Liver (tissue), 9 donors: ENCODE data around the gene CMPK1. TPM values are rescaled to one million over a fixed set of nuclear protein-coding genes. Genes with fewer than 3 reads are reported as not detected.

Experiments
- DNase-seq: peaks from one replicate; pipeline ENCODE4 v3.0.0-alpha.2; 2017; ENCODE audit warnings: low spot score
- H3K27ac ChIP-seq, 2 donors: one replicate each; pipeline ENCODE4 v1.7.0; 2013; ENCODE audit warnings: inconsistent platforms in 2 of 2, low read length in 2 of 2, control low read depth in 1 of 2, low read depth in 1 of 2, mild to moderate bottlenecking in 1 of 2
- H3K27me3 ChIP-seq, 4 donors: one replicate each; pipeline versions ENCODE4 v1.6.1 to v1.7.0; 2013; ENCODE audit warnings: low read length in 3 of 4, inconsistent platforms in 1 of 4, mild to moderate bottlenecking in 1 of 4, moderate library complexity in 1 of 4; ENCODE audit not compliant: control insufficient read depth in 4 of 4, insufficient read depth in 4 of 4
- H3K36me3 ChIP-seq, 4 donors: one replicate each; pipeline versions ENCODE4 v1.6.1 to v1.7.0; 2013; ENCODE audit warnings: low read length in 3 of 4, mild to moderate bottlenecking in 3 of 4, low read depth in 1 of 4, moderate library complexity in 1 of 4; ENCODE audit not compliant: control insufficient read depth in 4 of 4, insufficient read depth in 3 of 4
- H3K4me1 ChIP-seq, 4 donors: one replicate each; pipeline versions ENCODE4 v1.6.1 to v1.7.0; 2013; ENCODE audit warnings: low read length in 3 of 4, mild to moderate bottlenecking in 3 of 4, moderate library complexity in 1 of 4; ENCODE audit not compliant: control insufficient read depth in 4 of 4, insufficient read depth in 4 of 4
- H3K4me3 ChIP-seq, 3 donors: one replicate each; pipeline versions ENCODE4 v1.6.1 to v1.7.0; 2013; ENCODE audit warnings: low read length in 3 of 3, control low read depth in 1 of 3, low read depth in 1 of 3, mild to moderate bottlenecking in 1 of 3
- H3K9ac ChIP-seq, 2 donors: one replicate each; pipeline ENCODE4 v1.7.0; 2013; ENCODE audit warnings: low read length in 2 of 2, mild to moderate bottlenecking in 2 of 2, moderate library complexity in 2 of 2, control low read depth in 1 of 2, low read depth in 1 of 2
- H3K9me3 ChIP-seq, 4 donors: one replicate each; pipeline versions ENCODE4 v1.6.1 to v1.7.0; 2013; ENCODE audit warnings: low read length in 3 of 4; ENCODE audit not compliant: control insufficient read depth in 4 of 4
- ATF3 ChIP-seq: IDR thresholded peaks from 2 replicates; pipeline ENCODE4 v1.6.1; 2016; ENCODE audit warnings: antibody characterized with exemption
- FOXA1 ChIP-seq: IDR thresholded peaks from 2 replicates; pipeline ENCODE4 v1.6.1; 2016; ENCODE audit warnings: antibody characterized with exemption
- FOXA2 ChIP-seq: IDR thresholded peaks from 2 replicates; pipeline ENCODE4 v1.6.1; 2016; ENCODE audit warnings: antibody characterized with exemption
- GABPA ChIP-seq, 2 donors: IDR thresholded peaks in 1 of 2; conservative IDR thresholded peaks in 1 of 2; 2 replicates each; pipeline ENCODE4 v1.6.1; 2016; ENCODE audit warnings: antibody characterized with exemption in 2 of 2, mild to moderate bottlenecking in 1 of 2, moderate library complexity in 1 of 2
- HNF4A ChIP-seq, 2 donors: conservative IDR thresholded peaks; 2 replicates each; pipeline ENCODE4 v1.6.1; 2016; ENCODE audit warnings: antibody characterized with exemption in 2 of 2, mild to moderate bottlenecking in 2 of 2
- HNF4G ChIP-seq: IDR thresholded peaks from 2 replicates; pipeline ENCODE4 v1.6.1; 2016; ENCODE audit warnings: antibody characterized with exemption
- MAX ChIP-seq: IDR thresholded peaks from 2 replicates; pipeline ENCODE4 v1.6.1; 2016; ENCODE audit warnings: antibody characterized with exemption
- NR2F2 ChIP-seq: IDR thresholded peaks from 2 replicates; pipeline ENCODE4 v1.6.1; 2016; ENCODE audit warnings: antibody characterized with exemption
- REST ChIP-seq: IDR thresholded peaks from 2 replicates; pipeline ENCODE4 v1.6.1; 2016; ENCODE audit warnings: antibody characterized with exemption, mild to moderate bottlenecking
- SP1 ChIP-seq: IDR thresholded peaks from 2 replicates; pipeline ENCODE4 v1.6.1; 2018; ENCODE audit warnings: antibody characterized with exemption, mild to moderate bottlenecking
- TAF1 ChIP-seq: conservative IDR thresholded peaks from 2 replicates; pipeline ENCODE4 v1.6.1; 2016; ENCODE audit warnings: antibody characterized with exemption, mild to moderate bottlenecking
- YY1 ChIP-seq: IDR thresholded peaks from 2 replicates; pipeline ENCODE4 v1.6.1; 2016; ENCODE audit warnings: antibody characterized with exemption, mild to moderate bottlenecking
- WGBS: extraction: QIAGEN DNeasy Blood & Tissue Kit; methylation state at CpG from one replicate; pipeline ENCODE4 v1.1.7; 2013; 5-methylcytosine and 5-hydroxymethylcytosine counted together
- polyA plus RNA-seq, 2 donors: library from polyadenylated mRNA; stranded (reverse) in 1 of 2; unstranded in 1 of 2; fragments of 200-250 nt in 1 of 2; fragments of >200 nt in 1 of 2; fragmentation: Nextera tagmentation in 1 of 2; extraction: Ambion mirVana in 1 of 2; gene quantifications; one replicate each; pipeline versions ENCODE4 v1.2.1 to v1.2.3, GENCODE V29; 2013 to 2015
- total RNA-seq, 2 donors: library from RNA; depleted of rRNA; stranded (reverse); fragments of >200 nt; gene quantifications; one replicate each; pipeline ENCODE4 v1.2.3, GENCODE V29; 2014
- TF ChIP-seq, protein P1 (sequence below): IDR thresholded peaks from 2 replicates; pipeline ENCODE4 v1.6.1; 2016; ENCODE audit warnings: antibody characterized with exemption
- donor health status: healthy.
- donor health status: healthy.
- donor health status: healthy.
- donor health status: healthy.
- donor health status: healthy.

CMPK1 gene
- total and polyA plus RNA-seq, 4 donors: 66.8 to 146 (median 87.0) TPM

DNA sequence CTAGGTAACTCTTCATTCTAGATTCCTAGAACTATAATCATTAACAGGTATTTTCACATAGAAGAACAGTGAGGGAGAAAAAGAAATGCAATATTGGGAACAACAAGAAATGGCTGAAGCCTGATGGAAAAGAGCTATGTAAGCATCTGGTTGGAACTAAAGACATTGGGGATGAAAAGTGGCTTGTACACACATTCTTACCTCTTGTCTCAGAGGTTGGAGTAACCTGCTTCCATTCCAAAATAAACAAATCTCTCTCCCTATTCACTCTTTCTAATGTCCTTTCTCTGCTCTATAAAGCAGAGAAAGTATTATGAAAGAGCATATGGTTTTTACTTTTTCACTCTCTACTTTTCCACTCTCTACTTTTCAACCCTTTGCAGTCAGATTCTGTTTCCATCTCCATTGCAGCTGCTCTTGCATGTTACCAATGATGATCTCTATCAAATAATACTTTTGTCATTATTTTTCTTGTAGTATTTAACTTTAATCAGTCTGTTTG, 37.5 kb downstream of the CMPK1 start:
- Histone ChIP-seq H3K9me3 (no peaks in the 10 kb centered on the region), H3K4me3 (no peak overlapping the region), H3K9ac (no peak overlapping the region), H3K36me3 (peaks cover 3 to 47% (median 36%) of the 10 kb centered on the region in 4 donors), H3K27ac (no peak overlapping the region), H3K4me1 (no peaks in the 10 kb centered on the region), H3K27me3 (no peaks in the 10 kb centered on the region)
- no peak for TF ChIP-seq GABPA (IDR thresholded peaks at IDR 0.05 in 1 of 2, conservative IDR thresholded peaks at IDR 0.05 in 1 of 2)
- no peak for TF ChIP-seq NR2F2
- no peak for TF ChIP-seq MAX
- TF ChIP-seq REST: no peak
- no peak for TF ChIP-seq SP1
- TF ChIP-seq, protein P1, sequence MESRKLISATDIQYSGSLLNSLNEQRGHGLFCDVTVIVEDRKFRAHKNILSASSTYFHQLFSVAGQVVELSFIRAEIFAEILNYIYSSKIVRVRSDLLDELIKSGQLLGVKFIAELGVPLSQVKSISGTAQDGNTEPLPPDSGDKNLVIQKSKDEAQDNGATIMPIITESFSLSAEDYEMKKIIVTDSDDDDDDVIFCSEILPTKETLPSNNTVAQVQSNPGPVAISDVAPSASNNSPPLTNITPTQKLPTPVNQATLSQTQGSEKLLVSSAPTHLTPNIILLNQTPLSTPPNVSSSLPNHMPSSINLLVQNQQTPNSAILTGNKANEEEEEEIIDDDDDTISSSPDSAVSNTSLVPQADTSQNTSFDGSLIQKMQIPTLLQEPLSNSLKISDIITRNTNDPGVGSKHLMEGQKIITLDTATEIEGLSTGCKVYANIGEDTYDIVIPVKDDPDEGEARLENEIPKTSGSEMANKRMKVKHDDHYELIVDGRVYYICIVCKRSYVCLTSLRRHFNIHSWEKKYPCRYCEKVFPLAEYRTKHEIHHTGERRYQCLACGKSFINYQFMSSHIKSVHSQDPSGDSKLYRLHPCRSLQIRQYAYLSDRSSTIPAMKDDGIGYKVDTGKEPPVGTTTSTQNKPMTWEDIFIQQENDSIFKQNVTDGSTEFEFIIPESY: no peak
- no peak for TF ChIP-seq ATF3
- TF ChIP-seq HNF4G: no peak
- TF ChIP-seq FOXA2: no peak
- no peak for TF ChIP-seq HNF4A (conservative IDR thresholded peaks at IDR 0.05)
- DNase-seq: no peak

GRCh38 chr1:47374501-47374900, 40.9 kb downstream of the CMPK1 start:
- no peak for DNase-seq
- H3K27ac ChIP-seq: no peak overlapping the region
- H3K9ac ChIP-seq: no peak overlapping the region
- no peaks in the 10 kb centered on the region for H3K9me3 ChIP-seq
- TF ChIP-seq FOXA1 (no peak), HNF4G (no peak), GABPA (IDR thresholded peaks at IDR 0.05 in 1 of 2, conservative IDR thresholded peaks at IDR 0.05 in 1 of 2) (no peak), TAF1 (no peak), NR2F2 (no peak), YY1 (no peak), ATF3 (no peak)
- TF ChIP-seq, protein P1: no peak
- WGBS: 89% methylated on average over 1 of the region's 1 CpG
- H3K27me3 ChIP-seq: no peaks in the 10 kb centered on the region
- H3K4me3 ChIP-seq: no peak overlapping the region
- peaks cover 3 to 44% (median 31%) of the 10 kb centered on the region in 4 donors for H3K36me3 ChIP-seq
- H3K4me1 ChIP-seq: no peaks in the 10 kb centered on the region
